ENCODE measurements around the gene GBX1. TPM values are rescaled to one million over a fixed set of nuclear protein-coding genes. Genes with fewer than 3 reads are reported as not detected.

Gene GBX1
- polyA plus RNA-seq, 1 donor from 2014 or later: not detected

DNA sequence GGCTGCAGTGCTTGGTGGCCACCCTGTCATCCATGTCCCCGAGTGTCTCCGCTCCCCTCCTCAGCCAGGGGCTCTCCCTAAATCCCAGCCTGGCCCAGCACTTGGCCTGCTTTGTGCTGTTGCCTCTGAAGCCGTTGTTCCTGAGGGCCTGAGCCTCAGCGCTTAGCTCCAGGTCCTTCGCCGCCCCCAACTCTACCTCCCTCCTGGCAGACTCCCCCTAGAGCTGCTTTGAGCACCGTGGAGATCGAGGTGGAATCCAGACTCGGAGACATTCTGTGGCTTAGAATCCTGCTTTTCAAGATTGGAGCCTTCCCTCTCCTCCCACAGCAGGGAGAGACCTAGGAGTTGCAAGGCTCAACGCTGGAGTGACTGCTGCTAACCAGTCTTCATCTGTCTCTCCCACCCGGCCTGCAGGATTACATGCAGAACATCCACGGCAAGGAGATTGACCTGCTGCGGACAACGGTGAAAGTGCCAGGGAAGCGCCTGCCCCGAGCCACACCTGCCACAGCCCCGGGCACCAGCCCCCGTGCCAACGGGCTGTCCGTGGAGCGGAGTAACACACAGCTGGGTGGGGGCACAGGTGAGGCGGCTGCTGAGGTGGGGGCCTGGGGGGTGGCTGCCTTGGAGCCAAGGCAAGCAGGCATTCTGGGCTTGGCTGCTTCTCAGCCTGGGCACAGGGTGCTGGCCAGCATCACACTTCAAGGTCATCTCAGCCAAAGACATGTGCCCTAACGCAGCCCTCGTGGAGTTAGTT lies 33.3 kb downstream of the GBX1 start:
- Histone ChIP-seq H3K9ac (ENCODE audit: low read length) (no peak overlapping the region), H3K4me2 (ENCODE audit: low read length) (no peak overlapping the region), H3F3A (ENCODE audit: insufficient read depth, low read length, poor library complexity, severe bottlenecking) (no peaks in the 10 kb centered on the region), H3K9me3 (ENCODE audit: low read length) (no peaks in the 10 kb centered on the region), H3K4me3 (ENCODE audit: low read length) (no peak overlapping the region), H4K20me1 (ENCODE audit: insufficient read depth) (no peaks in the 10 kb centered on the region), H3K9me2 (ENCODE audit: insufficient read depth, low read length) (no peaks in the 10 kb centered on the region), H3K36me3 (ENCODE audit: insufficient read depth, low read length) (no peaks in the 10 kb centered on the region), H3K27me3 (ENCODE audit: insufficient read depth, low read depth, low read length) (no peaks in the 10 kb centered on the region), H2AFZ (ENCODE audit: low read depth, low read length) (no peak overlapping the region), H3K79me2 (replicated peaks; ENCODE audit: insufficient read depth, low read length) (no peaks in the 10 kb centered on the region), H3K27ac (ENCODE audit: low read length) (no peak overlapping the region)
- TF ChIP-seq TAF1 (IDR thresholded peaks at IDR 0.05; ENCODE audit: low read depth): no peak
- no peak for TF ChIP-seq POLR2AphosphoS5 (IDR thresholded peaks at IDR 0.05)
- no peak for TF ChIP-seq SMC3 (conservative IDR thresholded peaks at IDR 0.05; ENCODE audit: poor library complexity)
- no peak for TF ChIP-seq EP300 (conservative IDR thresholded peaks at IDR 0.05; ENCODE audit: poor library complexity, severe bottlenecking)
- no peak for TF ChIP-seq MXI1 (conservative IDR thresholded peaks at IDR 0.05; ENCODE audit: poor library complexity, severe bottlenecking)
- no peak for TF ChIP-seq EZH2 (IDR thresholded peaks at IDR 0.05; ENCODE audit: borderline replicate concordance, insufficient read depth, low read length, poor library complexity, severe bottlenecking)
- TF ChIP-seq, protein P1, sequence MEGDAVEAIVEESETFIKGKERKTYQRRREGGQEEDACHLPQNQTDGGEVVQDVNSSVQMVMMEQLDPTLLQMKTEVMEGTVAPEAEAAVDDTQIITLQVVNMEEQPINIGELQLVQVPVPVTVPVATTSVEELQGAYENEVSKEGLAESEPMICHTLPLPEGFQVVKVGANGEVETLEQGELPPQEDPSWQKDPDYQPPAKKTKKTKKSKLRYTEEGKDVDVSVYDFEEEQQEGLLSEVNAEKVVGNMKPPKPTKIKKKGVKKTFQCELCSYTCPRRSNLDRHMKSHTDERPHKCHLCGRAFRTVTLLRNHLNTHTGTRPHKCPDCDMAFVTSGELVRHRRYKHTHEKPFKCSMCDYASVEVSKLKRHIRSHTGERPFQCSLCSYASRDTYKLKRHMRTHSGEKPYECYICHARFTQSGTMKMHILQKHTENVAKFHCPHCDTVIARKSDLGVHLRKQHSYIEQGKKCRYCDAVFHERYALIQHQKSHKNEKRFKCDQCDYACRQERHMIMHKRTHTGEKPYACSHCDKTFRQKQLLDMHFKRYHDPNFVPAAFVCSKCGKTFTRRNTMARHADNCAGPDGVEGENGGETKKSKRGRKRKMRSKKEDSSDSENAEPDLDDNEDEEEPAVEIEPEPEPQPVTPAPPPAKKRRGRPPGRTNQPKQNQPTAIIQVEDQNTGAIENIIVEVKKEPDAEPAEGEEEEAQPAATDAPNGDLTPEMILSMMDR (IDR thresholded peaks at IDR 0.05; ENCODE audit: poor library complexity, severe bottlenecking): no peak
- TF ChIP-seq, protein P2, sequence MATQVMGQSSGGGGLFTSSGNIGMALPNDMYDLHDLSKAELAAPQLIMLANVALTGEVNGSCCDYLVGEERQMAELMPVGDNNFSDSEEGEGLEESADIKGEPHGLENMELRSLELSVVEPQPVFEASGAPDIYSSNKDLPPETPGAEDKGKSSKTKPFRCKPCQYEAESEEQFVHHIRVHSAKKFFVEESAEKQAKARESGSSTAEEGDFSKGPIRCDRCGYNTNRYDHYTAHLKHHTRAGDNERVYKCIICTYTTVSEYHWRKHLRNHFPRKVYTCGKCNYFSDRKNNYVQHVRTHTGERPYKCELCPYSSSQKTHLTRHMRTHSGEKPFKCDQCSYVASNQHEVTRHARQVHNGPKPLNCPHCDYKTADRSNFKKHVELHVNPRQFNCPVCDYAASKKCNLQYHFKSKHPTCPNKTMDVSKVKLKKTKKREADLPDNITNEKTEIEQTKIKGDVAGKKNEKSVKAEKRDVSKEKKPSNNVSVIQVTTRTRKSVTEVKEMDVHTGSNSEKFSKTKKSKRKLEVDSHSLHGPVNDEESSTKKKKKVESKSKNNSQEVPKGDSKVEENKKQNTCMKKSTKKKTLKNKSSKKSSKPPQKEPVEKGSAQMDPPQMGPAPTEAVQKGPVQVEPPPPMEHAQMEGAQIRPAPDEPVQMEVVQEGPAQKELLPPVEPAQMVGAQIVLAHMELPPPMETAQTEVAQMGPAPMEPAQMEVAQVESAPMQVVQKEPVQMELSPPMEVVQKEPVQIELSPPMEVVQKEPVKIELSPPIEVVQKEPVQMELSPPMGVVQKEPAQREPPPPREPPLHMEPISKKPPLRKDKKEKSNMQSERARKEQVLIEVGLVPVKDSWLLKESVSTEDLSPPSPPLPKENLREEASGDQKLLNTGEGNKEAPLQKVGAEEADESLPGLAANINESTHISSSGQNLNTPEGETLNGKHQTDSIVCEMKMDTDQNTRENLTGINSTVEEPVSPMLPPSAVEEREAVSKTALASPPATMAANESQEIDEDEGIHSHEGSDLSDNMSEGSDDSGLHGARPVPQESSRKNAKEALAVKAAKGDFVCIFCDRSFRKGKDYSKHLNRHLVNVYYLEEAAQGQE (IDR thresholded peaks at IDR 0.05; ENCODE audit: borderline replicate concordance): no peak
- TF ChIP-seq RAD21 (conservative IDR thresholded peaks at IDR 0.05): no peak

DNA sequence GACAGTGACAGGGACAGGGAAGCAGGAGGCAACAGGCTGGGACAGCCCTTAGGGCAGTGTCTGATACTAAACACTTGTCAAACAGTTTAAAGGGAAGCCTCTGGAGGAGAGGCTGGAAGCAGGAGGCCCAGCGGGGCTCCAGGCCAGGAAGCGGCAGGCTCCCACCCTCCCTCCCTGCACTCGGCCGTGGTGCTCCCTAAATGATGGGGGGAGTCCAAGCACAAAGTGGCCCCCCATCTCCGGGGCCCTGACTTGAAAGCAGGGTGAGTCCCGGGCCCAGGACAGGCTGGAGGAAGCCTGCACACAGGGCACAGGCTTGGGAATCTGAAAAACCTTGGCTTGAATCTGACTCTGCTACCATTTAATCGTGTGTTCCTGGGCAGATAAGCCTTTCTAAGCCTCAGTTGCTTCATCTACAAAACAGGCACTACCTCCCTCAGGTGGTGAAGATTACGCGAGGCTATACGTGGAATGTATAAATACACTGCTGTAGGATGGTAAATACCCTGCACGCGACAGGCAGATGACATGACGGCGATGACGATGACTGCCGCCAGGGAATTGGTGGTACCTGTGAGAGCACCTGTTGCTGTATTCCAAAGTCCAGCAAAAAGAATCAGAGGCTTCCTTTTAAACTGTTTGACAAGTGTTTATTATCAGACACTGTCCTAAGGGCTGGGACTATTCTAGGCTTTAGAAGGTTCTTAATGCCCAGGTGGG lies 34.1 kb downstream of the GBX1 start:
- Histone ChIP-seq H3K9me2 (ENCODE audit: insufficient read depth, low read length) (no peaks in the 10 kb centered on the region), H3K9me3 (ENCODE audit: low read length) (no peaks in the 10 kb centered on the region), H3K27ac (ENCODE audit: low read length) (no peak overlapping the region), H3F3A (ENCODE audit: insufficient read depth, low read length, poor library complexity, severe bottlenecking) (no peaks in the 10 kb centered on the region), H3K27me3 (ENCODE audit: insufficient read depth, low read depth, low read length) (no peaks in the 10 kb centered on the region), H3K4me3 (ENCODE audit: low read length) (no peak overlapping the region), H3K9ac (ENCODE audit: low read length) (no peak overlapping the region), H3K79me2 (replicated peaks; ENCODE audit: insufficient read depth, low read length) (no peaks in the 10 kb centered on the region), H2AFZ (ENCODE audit: low read depth, low read length) (no peak overlapping the region), H3K36me3 (ENCODE audit: insufficient read depth, low read length) (no peaks in the 10 kb centered on the region), H4K20me1 (ENCODE audit: insufficient read depth) (no peaks in the 10 kb centered on the region), H3K4me2 (ENCODE audit: low read length) (no peak overlapping the region)
- TF ChIP-seq SMC3 (conservative IDR thresholded peaks at IDR 0.05; ENCODE audit: poor library complexity): no peak
- TF ChIP-seq EZH2 (IDR thresholded peaks at IDR 0.05; ENCODE audit: borderline replicate concordance, insufficient read depth, low read length, poor library complexity, severe bottlenecking): no peak
- no peak for TF ChIP-seq RAD21 (conservative IDR thresholded peaks at IDR 0.05)
- no peak for TF ChIP-seq MXI1 (conservative IDR thresholded peaks at IDR 0.05; ENCODE audit: poor library complexity, severe bottlenecking)
- no peak for TF ChIP-seq EP300 (conservative IDR thresholded peaks at IDR 0.05; ENCODE audit: poor library complexity, severe bottlenecking)
- no peak for TF ChIP-seq POLR2AphosphoS5 (IDR thresholded peaks at IDR 0.05)
- TF ChIP-seq, protein P2 (IDR thresholded peaks at IDR 0.05; ENCODE audit: borderline replicate concordance): no peak

Measured in neural cell (in vitro differentiated cells).